ENCODE measurements around the gene KNDC1.
"Not testable (repeated sequence)": the region's sequence is repeated elsewhere in the genome, so short reads cannot be mapped to it uniquely, and the experiment has no call there.

The KNDC1 gene

GRCh38 chr10:133218891-133219290 lies 58.9 kb downstream of the KNDC1 start:
- Histone ChIP-seq H3K9me2 (ENCODE audit: low read depth, low read length) (no peaks in the 10 kb centered on the region), H3K27me3 (ENCODE audit: insufficient read depth, low read length) (no peaks in the 10 kb centered on the region), H4K20me1 (ENCODE audit: insufficient read depth, low read length) (no peaks in the 10 kb centered on the region), H3K4me3 (ENCODE audit: low read depth, low read length, poor library complexity, severe bottlenecking) (no peak overlapping the region), H3K4me1 (ENCODE audit: insufficient read depth, low read length, severe bottlenecking) (no peaks in the 10 kb centered on the region), H3K4me2 (ENCODE audit: low read length) (no peak overlapping the region), H3K36me3 (ENCODE audit: insufficient read depth, low read length) (no peaks in the 10 kb centered on the region), H3K27ac (ENCODE audit: low read depth, low read length, poor library complexity, severe bottlenecking) (no peak overlapping the region), H3F3A (ENCODE audit: insufficient read depth, low read length) (no peaks in the 10 kb centered on the region), H3K9ac (ENCODE audit: low read length) (no peak overlapping the region), H3K9me3 (ENCODE audit: low read length) (no peaks in the 10 kb centered on the region), H3K79me2 (ENCODE audit: insufficient read depth, low read length) (no peaks in the 10 kb centered on the region), H2AFZ (ENCODE audit: low read length) (no peak overlapping the region)
- TF ChIP-seq CTCF (IDR thresholded peaks at IDR 0.05; ENCODE audit: low read length): no peak
- no peak for TF ChIP-seq EZH2 (IDR thresholded peaks at IDR 0.05; ENCODE audit: borderline replicate concordance, low read length)

- no peaks in the 10 kb centered on the region for H3K9me2 ChIP-seq (ENCODE audit: low read depth, low read length)
- H3K27ac ChIP-seq (ENCODE audit: low read depth, low read length, poor library complexity, severe bottlenecking): no peak overlapping the region
- H3K9me3 ChIP-seq (ENCODE audit: low read length): no peaks in the 10 kb centered on the region
- no peak overlapping the region for H3K4me3 ChIP-seq (ENCODE audit: low read depth, low read length, poor library complexity, severe bottlenecking)
- H3K27me3 ChIP-seq (ENCODE audit: insufficient read depth, low read length): no peaks in the 10 kb centered on the region
- no peaks in the 10 kb centered on the region for H3K79me2 ChIP-seq (ENCODE audit: insufficient read depth, low read length)
- H3K9ac ChIP-seq (ENCODE audit: low read length): no peak overlapping the region
- H2AFZ ChIP-seq (ENCODE audit: low read length): no peak overlapping the region
- H3K4me1 ChIP-seq (ENCODE audit: insufficient read depth, low read length, severe bottlenecking): no peaks in the 10 kb centered on the region
- H3K4me2 ChIP-seq (ENCODE audit: low read length): no peak overlapping the region
- no peak for TF ChIP-seq CTCF (IDR thresholded peaks at IDR 0.05; ENCODE audit: low read length)
- TF ChIP-seq EZH2 (IDR thresholded peaks at IDR 0.05; ENCODE audit: borderline replicate concordance, low read length): no peak
- H3F3A ChIP-seq (ENCODE audit: insufficient read depth, low read length): no peaks in the 10 kb centered on the region
- no peaks in the 10 kb centered on the region for H3K36me3 ChIP-seq (ENCODE audit: insufficient read depth, low read length)
- no peaks in the 10 kb centered on the region for H4K20me1 ChIP-seq (ENCODE audit: insufficient read depth, low read length)
These were observed 59.8 kb downstream of the KNDC1 start for GRCh38 chr10:133219782-133220181.

- Histone ChIP-seq H4K20me1 (ENCODE audit: insufficient read depth, low read length) (no peaks in the 10 kb centered on the region), H3K9me2 (ENCODE audit: low read depth, low read length) (no peaks in the 10 kb centered on the region), H3K36me3 (ENCODE audit: insufficient read depth, low read length) (no peaks in the 10 kb centered on the region), H3K4me1 (ENCODE audit: insufficient read depth, low read length, severe bottlenecking) (no peaks in the 10 kb centered on the region), H2AFZ (ENCODE audit: low read length) (no peak overlapping the region), H3K79me2 (ENCODE audit: insufficient read depth, low read length) (no peaks in the 10 kb centered on the region), H3K9ac (ENCODE audit: low read length) (no peak overlapping the region), H3K4me2 (ENCODE audit: low read length) (no peak overlapping the region), H3K27me3 (ENCODE audit: insufficient read depth, low read length) (no peaks in the 10 kb centered on the region), H3K9me3 (ENCODE audit: low read length) (no peaks in the 10 kb centered on the region), H3K4me3 (ENCODE audit: low read depth, low read length, poor library complexity, severe bottlenecking) (no peak overlapping the region), H3F3A (ENCODE audit: insufficient read depth, low read length) (no peaks in the 10 kb centered on the region), H3K27ac (ENCODE audit: low read depth, low read length, poor library complexity, severe bottlenecking) (no peak overlapping the region)
- TF ChIP-seq CTCF (IDR thresholded peaks at IDR 0.05; ENCODE audit: low read length) (no peak), EZH2 (IDR thresholded peaks at IDR 0.05; ENCODE audit: borderline replicate concordance, low read length) (no peak)
These were observed 61.3 kb downstream of the KNDC1 start for GRCh38 chr10:133221331-133221730.

GRCh38 chr10:133221756-133222155 lies 61.7 kb downstream of the KNDC1 start:
- H2AFZ ChIP-seq (ENCODE audit: low read length); H3K9me2 ChIP-seq (ENCODE audit: low read depth, low read length); H3K27ac ChIP-seq (ENCODE audit: low read depth, low read length, poor library complexity, severe bottlenecking); H3F3A ChIP-seq (ENCODE audit: insufficient read depth, low read length); H3K9me3 ChIP-seq (ENCODE audit: low read length); H3K4me2 ChIP-seq (ENCODE audit: low read length); H3K4me3 ChIP-seq (ENCODE audit: low read depth, low read length, poor library complexity, severe bottlenecking); H3K79me2 ChIP-seq (ENCODE audit: insufficient read depth, low read length); H3K36me3 ChIP-seq (ENCODE audit: insufficient read depth, low read length); H3K9ac ChIP-seq (ENCODE audit: low read length); H3K27me3 ChIP-seq (ENCODE audit: insufficient read depth, low read length); H3K4me1 ChIP-seq (ENCODE audit: insufficient read depth, low read length, severe bottlenecking); H4K20me1 ChIP-seq (ENCODE audit: insufficient read depth, low read length): not testable (repeated sequence)
